ENCODE data around the gene OTOP2.

GRCh38 chr17:74930535-74931036 lies 6.5 kb downstream of the OTOP2 start:
- TF ChIP-seq STAT6 (CRISPR knock-in tag; conservative IDR thresholded peaks at IDR 0.05; ENCODE audit: low read depth) (no peak), CTCF (IDR thresholded peaks at IDR 0.05) (no peak), ZNF396 (CRISPR knock-in tag; IDR thresholded peaks at IDR 0.05; ENCODE audit: borderline replicate concordance) (no peak), SP1 (CRISPR knock-in tag; conservative IDR thresholded peaks at IDR 0.05) (no peak), PREB (CRISPR knock-in tag; IDR thresholded peaks at IDR 0.05; ENCODE audit: borderline replicate concordance) (no peak), E2F4 (CRISPR knock-in tag; IDR thresholded peaks at IDR 0.05; ENCODE audit: borderline replicate concordance, low read depth) (no peak), USF2 (CRISPR knock-in tag; IDR thresholded peaks at IDR 0.05) (no peak), ESRRA (CRISPR knock-in tag; IDR thresholded peaks at IDR 0.05; ENCODE audit: borderline replicate concordance) (no peak), MLX (CRISPR knock-in tag; IDR thresholded peaks at IDR 0.05) (no peak)
